ENCODE data around the gene RANBP1. TPM values are rescaled to one million over a fixed set of nuclear protein-coding genes. Genes with fewer than 3 reads are reported as not detected.

RANBP1 gene
- total and polyA plus RNA-seq, 9 of the 15 experiments (the other 6 are each of a cell fraction or from before 2014, with no cell fraction given) = 162 to 2,891 (median 1,289) TPM

DNA sequence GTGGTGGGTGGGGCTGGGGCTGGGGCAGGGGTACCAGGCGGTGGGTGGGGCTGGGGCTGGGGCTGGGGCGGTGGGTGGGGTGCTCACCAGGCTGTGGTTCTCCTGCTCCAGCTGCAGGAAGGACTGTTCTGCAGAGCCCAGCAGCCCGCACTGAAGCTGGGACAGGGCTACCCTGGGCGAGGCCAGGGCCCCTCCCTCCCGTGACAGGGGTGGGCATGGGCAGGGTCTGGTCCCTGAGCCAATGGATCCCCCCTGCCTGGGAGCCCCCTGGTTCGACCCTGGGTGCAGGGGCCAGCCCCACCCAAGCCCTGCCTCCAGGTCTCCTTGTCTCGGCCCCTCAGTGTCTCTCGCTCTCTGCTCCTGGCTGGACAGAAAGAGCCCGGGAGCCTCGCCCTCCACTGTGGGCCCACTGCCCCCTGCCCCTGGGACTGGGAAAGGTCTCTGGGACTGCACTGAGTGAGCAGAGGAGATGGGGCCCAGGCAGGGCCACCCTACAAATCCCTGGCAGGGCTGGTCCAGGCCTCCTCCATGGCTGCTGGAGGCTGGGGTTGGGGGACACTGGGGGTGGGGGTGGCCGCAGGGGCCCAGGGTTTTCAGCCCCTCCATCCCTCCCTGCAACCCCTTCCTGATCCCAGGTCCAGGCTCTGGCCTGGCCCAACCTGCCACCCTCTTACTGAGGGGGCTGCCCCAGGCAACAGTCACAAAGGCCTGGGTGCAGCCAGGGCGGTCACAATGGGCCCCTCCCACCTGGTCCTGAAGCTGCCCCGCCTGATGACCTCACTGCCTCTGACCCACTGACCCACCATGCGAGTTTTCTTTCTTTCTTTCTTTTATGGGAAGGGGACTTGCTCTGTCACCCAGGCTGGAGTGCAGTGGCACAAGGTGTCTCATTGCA lies 34.7 kb downstream of the RANBP1 start, which contains the start of gene CCDC188 (continued):
- TF ChIP-seq OTX1 (CRISPR knock-in tag; IDR thresholded peaks at IDR 0.05) = 0 out of 2 replicates have a peak, but pooled peaks have one; percentile 27
- 0 out of 2 replicates have a peak, but pooled peaks have one; percentile 28 for TF ChIP-seq ZNF143 (CRISPR knock-in tag; IDR thresholded peaks at IDR 0.05)
- TF ChIP-seq ZNF124 (CRISPR knock-in tag; IDR thresholded peaks at IDR 0.05) = peak; percentile 79; the same call in 1 of the 2 replicates
- TF ChIP-seq, protein P1, sequence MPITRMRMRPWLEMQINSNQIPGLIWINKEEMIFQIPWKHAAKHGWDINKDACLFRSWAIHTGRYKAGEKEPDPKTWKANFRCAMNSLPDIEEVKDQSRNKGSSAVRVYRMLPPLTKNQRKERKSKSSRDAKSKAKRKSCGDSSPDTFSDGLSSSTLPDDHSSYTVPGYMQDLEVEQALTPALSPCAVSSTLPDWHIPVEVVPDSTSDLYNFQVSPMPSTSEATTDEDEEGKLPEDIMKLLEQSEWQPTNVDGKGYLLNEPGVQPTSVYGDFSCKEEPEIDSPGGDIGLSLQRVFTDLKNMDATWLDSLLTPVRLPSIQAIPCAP (CRISPR knock-in tag; IDR thresholded peaks at IDR 0.05; ENCODE audit: borderline replicate concordance) = no peak
- no peak for TF ChIP-seq MAFF (IDR thresholded peaks at IDR 0.05; ENCODE audit: low read length)
- TF ChIP-seq, protein P2, sequence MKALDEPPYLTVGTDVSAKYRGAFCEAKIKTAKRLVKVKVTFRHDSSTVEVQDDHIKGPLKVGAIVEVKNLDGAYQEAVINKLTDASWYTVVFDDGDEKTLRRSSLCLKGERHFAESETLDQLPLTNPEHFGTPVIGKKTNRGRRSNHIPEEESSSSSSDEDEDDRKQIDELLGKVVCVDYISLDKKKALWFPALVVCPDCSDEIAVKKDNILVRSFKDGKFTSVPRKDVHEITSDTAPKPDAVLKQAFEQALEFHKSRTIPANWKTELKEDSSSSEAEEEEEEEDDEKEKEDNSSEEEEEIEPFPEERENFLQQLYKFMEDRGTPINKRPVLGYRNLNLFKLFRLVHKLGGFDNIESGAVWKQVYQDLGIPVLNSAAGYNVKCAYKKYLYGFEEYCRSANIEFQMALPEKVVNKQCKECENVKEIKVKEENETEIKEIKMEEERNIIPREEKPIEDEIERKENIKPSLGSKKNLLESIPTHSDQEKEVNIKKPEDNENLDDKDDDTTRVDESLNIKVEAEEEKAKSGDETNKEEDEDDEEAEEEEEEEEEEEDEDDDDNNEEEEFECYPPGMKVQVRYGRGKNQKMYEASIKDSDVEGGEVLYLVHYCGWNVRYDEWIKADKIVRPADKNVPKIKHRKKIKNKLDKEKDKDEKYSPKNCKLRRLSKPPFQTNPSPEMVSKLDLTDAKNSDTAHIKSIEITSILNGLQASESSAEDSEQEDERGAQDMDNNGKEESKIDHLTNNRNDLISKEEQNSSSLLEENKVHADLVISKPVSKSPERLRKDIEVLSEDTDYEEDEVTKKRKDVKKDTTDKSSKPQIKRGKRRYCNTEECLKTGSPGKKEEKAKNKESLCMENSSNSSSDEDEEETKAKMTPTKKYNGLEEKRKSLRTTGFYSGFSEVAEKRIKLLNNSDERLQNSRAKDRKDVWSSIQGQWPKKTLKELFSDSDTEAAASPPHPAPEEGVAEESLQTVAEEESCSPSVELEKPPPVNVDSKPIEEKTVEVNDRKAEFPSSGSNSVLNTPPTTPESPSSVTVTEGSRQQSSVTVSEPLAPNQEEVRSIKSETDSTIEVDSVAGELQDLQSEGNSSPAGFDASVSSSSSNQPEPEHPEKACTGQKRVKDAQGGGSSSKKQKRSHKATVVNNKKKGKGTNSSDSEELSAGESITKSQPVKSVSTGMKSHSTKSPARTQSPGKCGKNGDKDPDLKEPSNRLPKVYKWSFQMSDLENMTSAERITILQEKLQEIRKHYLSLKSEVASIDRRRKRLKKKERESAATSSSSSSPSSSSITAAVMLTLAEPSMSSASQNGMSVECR (CRISPR knock-in tag; IDR thresholded peaks at IDR 0.05) = 0 out of 2 replicates have a peak, but pooled peaks have one; percentile 30
- TF ChIP-seq, protein P3, sequence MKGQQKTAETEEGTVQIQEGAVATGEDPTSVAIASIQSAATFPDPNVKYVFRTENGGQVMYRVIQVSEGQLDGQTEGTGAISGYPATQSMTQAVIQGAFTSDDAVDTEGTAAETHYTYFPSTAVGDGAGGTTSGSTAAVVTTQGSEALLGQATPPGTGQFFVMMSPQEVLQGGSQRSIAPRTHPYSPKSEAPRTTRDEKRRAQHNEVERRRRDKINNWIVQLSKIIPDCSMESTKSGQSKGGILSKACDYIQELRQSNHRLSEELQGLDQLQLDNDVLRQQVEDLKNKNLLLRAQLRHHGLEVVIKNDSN (CRISPR knock-in tag; IDR thresholded peaks at IDR 0.05) = peak; percentile 39; the same call in 1 of the 2 replicates
- TF ChIP-seq ZNF644 (tag; IDR thresholded peaks at IDR 0.05; ENCODE audit: low read depth) = no peak
- TF ChIP-seq, protein P4, sequence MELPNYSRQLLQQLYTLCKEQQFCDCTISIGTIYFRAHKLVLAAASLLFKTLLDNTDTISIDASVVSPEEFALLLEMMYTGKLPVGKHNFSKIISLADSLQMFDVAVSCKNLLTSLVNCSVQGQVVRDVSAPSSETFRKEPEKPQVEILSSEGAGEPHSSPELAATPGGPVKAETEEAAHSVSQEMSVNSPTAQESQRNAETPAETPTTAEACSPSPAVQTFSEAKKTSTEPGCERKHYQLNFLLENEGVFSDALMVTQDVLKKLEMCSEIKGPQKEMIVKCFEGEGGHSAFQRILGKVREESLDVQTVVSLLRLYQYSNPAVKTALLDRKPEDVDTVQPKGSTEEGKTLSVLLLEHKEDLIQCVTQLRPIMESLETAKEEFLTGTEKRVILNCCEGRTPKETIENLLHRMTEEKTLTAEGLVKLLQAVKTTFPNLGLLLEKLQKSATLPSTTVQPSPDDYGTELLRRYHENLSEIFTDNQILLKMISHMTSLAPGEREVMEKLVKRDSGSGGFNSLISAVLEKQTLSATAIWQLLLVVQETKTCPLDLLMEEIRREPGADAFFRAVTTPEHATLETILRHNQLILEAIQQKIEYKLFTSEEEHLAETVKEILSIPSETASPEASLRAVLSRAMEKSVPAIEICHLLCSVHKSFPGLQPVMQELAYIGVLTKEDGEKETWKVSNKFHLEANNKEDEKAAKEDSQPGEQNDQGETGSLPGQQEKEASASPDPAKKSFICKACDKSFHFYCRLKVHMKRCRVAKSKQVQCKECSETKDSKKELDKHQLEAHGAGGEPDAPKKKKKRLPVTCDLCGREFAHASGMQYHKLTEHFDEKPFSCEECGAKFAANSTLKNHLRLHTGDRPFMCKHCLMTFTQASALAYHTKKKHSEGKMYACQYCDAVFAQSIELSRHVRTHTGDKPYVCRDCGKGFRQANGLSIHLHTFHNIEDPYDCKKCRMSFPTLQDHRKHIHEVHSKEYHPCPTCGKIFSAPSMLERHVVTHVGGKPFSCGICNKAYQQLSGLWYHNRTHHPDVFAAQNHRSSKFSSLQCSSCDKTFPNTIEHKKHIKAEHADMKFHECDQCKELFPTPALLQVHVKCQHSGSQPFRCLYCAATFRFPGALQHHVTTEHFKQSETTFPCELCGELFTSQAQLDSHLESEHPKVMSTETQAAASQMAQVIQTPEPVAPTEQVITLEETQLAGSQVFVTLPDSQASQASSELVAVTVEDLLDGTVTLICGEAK (IDR thresholded peaks at IDR 0.05) = no peak
- TF ChIP-seq, protein P4 (CRISPR knock-in tag; IDR thresholded peaks at IDR 0.05) = peak; percentile 60; the same call in 1 of the 2 replicates
- TF ChIP-seq STAG1 (CRISPR knock-in tag; IDR thresholded peaks at IDR 0.05; ENCODE audit: borderline replicate concordance) = peak; percentile 39

Data from K562 (cell line).